ENCODE measurements around the gene DPH1. TPM values are rescaled to one million over a fixed set of nuclear protein-coding genes. Genes with fewer than 3 reads are reported as not detected.

DPH1 gene
- polyA plus RNA-seq, 3 donors = 36.5 to 57.5 (median 47.2) TPM

DNA sequence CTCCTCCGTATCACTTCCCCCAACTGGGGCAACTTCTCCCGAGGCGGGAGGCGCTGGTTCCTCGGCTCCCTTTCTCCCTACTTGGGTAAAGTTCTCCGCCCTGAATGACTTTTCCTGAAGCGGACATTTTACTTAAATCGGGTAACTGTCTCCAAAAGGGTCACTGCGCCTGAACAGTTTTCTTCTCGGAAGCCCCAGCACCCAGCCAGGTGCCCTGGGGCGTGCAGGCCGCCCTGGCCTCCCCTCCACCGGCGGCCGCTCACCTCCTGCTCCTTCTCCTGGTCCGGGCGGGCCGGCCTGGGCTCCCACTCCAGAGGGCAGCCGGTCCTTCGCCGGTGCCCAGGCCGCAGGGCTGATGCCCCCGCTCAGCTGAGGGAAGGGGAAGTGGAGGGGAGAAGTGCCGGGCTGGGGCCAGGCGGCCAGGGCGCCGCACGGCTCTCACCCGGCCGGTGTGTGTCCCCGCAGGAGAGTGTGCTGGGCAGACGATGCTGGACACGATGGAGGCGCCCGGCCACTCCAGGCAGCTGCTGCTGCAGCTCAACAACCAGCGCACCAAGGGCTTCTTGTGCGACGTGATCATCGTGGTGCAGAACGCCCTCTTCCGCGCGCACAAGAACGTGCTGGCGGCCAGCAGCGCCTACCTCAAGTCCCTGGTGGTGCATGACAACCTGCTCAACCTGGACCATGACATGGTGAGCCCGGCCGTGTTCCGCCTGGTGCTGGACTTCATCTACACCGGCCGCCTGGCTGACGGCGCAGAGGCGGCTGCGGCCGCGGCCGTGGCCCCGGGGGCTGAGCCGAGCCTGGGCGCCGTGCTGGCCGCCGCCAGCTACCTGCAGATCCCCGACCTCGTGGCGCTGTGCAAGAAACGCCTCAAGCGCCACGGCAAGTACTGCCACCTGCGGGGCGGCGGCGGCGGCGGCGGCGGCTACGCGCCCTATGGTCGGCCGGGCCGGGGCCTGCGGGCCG, 26.5 kb downstream of the DPH1 start:
- no peak for DNase-seq (ENCODE audit: extremely low read depth in 1 of 11, low read depth in 9 of 11, low spot score in 4 of 11)

DNA sequence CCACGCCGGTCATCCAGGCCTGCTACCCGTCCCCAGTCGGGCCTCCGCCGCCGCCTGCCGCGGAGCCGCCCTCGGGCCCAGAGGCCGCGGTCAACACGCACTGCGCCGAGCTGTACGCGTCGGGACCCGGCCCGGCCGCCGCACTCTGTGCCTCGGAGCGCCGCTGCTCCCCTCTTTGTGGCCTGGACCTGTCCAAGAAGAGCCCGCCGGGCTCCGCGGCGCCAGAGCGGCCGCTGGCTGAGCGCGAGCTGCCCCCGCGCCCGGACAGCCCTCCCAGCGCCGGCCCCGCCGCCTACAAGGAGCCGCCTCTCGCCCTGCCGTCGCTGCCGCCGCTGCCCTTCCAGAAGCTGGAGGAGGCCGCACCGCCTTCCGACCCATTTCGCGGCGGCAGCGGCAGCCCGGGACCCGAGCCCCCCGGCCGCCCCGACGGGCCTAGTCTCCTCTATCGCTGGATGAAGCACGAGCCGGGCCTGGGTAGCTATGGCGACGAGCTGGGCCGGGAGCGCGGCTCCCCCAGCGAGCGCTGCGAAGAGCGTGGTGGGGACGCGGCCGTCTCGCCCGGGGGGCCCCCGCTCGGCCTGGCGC, 27.3 kb downstream of the DPH1 start:
- no peak for DNase-seq (ENCODE audit: extremely low read depth in 1 of 11, low read depth in 9 of 11, low spot score in 4 of 11)

DNA sequence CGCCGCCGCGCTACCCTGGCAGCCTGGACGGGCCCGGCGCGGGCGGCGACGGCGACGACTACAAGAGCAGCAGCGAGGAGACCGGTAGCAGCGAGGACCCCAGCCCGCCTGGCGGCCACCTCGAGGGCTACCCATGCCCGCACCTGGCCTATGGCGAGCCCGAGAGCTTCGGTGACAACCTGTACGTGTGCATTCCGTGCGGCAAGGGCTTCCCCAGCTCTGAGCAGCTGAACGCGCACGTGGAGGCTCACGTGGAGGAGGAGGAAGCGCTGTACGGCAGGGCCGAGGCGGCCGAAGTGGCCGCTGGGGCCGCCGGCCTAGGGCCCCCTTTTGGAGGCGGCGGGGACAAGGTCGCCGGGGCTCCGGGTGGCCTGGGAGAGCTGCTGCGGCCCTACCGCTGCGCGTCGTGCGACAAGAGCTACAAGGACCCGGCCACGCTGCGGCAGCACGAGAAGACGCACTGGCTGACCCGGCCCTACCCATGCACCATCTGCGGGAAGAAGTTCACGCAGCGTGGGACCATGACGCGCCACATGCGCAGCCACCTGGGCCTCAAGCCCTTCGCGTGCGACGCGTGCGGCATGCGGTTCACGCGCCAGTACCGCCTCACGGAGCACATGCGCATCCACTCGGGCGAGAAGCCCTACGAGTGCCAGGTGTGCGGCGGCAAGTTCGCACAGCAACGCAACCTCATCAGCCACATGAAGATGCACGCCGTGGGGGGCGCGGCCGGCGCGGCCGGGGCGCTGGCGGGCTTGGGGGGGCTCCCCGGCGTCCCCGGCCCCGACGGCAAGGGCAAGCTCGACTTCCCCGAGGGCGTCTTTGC, 28.0 kb downstream of the DPH1 start:
- no peak for DNase-seq (ENCODE audit: extremely low read depth in 1 of 11, low read depth in 9 of 11, low spot score in 4 of 11)

DNA sequence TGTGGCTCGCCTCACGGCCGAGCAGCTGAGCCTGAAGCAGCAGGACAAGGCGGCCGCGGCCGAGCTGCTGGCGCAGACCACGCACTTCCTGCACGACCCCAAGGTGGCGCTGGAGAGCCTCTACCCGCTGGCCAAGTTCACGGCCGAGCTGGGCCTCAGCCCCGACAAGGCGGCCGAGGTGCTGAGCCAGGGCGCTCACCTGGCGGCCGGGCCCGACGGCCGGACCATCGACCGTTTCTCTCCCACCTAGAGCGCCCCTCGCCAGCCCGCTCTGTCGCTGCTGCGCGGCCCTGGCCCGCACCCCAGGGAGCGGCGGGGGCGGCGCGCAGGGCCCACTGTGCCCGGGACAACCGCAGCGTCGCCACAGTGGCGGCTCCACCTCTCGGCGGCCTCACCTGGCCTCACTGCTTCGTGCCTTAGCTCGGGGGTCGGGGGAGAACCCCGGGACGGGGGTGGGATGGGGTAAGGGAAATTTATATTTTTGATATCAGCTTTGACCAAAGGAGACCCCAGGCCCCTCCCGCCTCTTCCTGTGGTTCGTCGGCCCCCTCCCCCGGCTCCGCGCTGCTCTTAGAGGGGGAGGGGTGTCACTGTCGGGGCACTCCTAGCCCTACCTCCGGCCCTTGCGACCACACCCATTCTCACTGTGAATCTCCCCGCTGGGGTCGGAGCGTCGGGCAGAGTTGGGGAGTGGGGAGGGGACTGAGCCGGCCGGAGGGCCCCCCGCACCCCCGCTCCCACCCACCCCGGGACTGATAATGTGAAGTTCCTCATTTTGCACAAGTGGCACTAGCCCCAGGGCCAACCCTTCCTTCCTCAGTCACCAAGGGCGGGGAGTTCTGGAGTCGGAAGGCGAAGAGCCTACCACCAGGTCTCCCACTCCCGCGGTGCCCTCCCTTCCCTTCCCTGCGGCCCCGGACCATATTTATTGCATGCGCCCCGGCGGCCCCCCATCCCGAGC, 28.9 kb downstream of the DPH1 start:
- DNase-seq (ENCODE audit: extremely low read depth in 1 of 11, low read depth in 9 of 11, low spot score in 4 of 11) = no peak

DNA sequence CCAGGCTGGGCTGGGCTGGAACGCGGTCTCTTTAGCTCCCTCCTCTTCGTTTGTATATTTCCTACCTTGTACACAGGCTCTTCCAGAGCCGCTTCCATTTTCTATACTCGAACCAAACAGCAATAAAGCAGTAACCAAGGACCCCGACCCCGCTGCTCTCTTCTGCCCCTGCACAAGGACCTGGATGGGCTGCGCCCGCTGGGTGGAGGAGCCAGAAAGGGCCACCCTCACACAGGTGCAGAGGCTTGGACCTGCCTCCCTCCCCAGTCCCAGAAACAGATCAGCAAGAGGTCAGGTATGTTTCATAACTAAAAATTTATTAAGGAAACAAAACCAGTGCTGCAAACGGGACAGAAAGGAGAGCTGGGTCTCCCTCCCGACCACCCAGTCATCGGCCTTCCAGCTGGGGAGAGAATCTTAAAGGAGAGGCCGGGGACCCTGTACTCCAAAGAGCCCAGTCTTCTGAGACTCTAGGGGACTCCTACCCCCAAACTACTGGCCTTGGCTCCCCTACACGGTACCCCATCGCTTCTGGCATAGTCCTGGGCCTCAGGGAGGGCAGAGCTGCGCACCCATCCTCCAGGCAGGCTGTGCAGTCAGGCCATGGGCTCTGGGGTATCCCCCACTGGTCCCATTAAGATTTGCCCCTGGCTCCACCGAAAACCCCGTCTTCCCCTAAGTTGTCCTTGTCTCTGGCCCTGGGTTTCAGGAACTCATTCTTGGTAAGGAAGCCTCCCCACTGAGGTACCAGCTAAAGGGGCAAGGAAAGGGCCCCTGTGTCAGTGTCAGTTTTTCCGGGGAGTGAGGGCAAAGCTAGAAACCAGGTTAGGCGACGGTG, 29.8 kb downstream of the DPH1 start:
- no peak for DNase-seq (ENCODE audit: extremely low read depth in 1 of 11, low read depth in 9 of 11, low spot score in 4 of 11)

DNA sequence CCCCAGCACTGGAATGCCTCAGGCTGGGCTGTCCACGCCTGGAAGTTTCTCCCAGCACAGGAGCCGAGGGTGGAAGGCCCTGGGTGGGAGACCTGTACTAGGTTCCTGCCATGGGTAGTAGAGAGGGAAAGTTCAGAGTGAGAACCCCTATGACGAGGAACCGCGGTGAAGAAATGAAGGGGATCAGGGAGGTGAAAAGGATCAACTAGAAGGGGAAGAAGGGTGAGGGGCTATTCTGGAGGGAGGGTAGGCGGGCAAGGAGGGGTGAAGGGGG, 30.4 kb downstream of the DPH1 start:
- no peak for DNase-seq (ENCODE audit: extremely low read depth in 1 of 11, low read depth in 9 of 11, low spot score in 4 of 11)

DNA sequence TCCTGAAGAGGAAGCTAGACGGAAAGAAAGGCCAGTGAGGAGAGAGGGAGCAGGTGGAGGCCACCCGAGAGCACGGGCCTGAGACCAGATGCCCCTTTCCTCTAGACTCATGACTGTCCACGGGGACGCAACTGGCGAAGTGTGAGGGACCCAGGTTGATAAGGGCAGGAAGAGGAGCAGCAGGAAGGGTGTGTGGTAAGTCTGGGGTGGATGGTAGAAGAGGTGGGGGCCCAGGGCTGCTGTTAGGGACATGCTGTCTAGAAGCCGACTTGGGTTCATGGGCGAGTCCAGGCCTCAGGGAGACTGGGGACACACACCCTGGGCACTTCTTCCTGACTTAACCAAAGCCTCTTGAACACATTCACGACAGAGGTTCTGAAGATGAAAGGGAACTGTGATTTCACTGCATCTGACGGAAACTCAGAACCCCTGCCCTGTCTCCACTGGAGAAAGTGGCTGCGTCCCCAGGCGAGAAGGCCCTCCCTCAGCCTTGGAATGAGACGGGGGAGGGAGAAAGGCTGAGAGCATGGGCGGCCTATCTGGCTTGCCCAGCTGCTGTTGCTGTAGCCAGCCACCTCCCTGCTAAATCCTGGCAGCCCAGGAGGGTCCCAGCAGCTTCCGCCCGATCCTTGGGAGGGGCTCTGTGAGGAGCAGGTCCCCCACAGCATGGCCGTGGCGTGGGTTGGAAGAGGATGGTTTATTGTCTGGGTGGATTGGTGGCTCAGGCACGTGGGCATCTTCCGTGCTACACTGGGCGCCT, 30.9 kb downstream of the DPH1 start:
- no peak for DNase-seq (ENCODE audit: extremely low read depth in 1 of 11, low read depth in 9 of 11, low spot score in 4 of 11)

DNA sequence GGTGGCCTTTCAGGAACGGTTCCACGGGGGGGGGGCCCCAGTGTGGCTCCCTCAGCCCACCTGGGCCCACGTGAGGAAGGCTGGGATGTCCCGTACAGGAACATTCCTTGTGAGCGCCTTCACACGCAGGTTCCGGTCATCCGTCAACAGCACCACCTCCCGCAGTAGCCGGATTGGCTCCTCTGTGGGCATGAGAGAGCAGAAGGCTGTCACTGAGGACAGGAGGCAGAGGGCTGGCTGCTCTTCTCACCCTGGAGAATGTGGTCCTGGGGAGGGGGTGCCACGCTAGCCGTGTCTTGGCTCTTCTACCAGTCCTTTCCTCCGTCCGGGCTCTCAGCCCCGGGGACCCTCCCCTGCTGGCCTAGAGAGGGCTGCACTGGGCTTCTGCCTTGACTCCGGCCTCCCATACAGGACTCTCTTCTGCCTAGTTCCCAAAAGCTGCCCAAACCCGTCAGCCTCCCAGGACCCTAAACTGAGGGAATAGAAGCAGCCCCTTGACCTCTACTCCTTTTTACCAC, 31.5 kb downstream of the DPH1 start:
- DNase-seq (ENCODE audit: extremely low read depth in 1 of 11, low read depth in 9 of 11, low spot score in 4 of 11) = no peak

DNA sequence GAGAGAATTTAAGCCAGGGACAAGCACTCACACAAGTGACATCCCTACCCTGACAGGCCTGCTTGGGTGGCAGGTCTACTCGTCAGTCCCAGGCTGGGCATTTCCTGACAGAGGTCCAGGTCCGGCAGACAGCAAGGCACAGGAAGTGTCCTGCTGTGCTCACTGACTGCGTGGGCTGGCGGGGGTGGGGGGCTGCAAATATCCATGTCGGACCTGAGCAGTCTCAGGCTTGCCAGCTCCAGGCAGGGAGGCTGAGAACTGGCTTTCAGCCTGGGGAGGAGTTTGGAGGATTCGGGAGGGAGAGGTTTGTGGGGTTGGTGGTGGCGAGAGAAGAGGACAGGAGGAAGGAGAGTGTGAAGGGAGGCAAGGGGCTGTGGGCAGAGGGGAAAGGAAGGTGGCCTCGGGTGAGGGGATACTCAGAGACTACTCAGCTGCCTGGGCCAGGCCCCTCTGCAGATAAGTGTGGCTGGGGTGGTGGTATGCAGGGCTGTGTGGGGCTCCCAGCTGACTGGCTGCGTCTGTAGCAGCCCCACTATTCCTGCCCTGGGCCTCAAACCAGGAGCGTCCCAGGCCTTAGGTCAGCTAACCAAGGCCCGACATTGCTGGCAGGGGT, 32.7 kb downstream of the DPH1 start:
- DNase-seq (ENCODE audit: extremely low read depth in 1 of 11, low read depth in 9 of 11, low spot score in 4 of 11) = no peak

DNA sequence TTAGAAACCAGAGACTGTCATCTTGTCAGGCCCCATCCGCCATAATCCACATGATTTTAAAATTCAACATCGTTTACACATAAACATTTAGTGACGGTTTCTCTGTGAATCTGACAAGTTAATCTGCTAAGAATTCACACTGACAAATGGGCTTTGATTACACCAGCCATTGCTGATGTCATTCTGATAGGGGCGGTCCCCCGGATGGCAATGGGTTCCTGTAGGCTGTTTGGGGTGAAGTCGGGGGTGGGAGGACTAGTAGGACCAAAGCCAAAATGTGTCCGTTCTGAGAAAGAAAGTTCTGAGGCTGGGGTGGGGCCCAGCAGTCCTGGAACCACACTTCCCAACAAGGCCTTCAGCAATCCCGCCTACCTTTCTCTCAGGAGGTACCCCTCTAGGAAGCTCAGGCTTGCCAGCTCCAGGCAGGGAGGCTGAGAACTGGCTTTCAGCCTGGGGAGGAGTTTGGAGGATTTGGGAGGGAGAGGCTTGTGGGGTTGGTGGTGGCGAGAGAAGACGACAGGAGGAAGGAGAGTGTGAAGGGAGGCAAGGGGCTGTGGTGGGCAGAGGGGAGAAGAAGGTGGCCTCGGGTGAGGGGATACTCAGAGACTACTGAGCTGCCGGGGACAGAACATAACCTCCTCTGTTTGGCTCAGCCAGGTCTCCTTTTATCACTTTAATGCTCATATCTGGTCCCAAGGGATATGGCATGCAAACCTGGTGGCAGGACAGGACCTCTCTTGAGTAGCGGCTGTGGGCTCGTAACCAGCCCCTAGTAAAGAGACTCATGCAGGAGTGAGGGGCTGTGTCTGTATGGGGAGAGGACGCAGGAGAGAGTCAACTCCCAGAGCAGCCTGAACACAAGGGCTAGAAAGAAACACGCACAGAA, 33.6 kb downstream of the DPH1 start:
- DNase-seq (ENCODE audit: extremely low read depth in 1 of 11, low read depth in 9 of 11, low spot score in 4 of 11) = no peak

DNA sequence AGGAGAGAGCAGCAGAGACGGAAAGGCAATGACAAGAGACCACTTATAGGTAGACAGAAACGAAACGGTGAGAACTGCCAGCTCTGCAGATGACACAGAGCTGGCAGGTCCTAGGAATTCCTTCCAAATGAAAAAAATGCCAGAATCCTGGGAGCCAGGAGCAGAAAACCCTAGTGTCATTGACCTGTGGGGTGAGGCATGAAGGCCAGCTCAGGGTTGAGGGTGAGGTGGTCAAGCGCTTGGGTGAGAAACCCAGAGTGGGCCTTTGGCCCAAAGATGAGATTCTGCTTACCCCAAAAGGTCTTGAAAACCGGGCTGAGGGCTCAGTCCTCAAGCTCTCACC, 34.2 kb downstream of the DPH1 start:
- no peak for DNase-seq (ENCODE audit: extremely low read depth in 1 of 11, low read depth in 9 of 11, low spot score in 4 of 11)

DNA sequence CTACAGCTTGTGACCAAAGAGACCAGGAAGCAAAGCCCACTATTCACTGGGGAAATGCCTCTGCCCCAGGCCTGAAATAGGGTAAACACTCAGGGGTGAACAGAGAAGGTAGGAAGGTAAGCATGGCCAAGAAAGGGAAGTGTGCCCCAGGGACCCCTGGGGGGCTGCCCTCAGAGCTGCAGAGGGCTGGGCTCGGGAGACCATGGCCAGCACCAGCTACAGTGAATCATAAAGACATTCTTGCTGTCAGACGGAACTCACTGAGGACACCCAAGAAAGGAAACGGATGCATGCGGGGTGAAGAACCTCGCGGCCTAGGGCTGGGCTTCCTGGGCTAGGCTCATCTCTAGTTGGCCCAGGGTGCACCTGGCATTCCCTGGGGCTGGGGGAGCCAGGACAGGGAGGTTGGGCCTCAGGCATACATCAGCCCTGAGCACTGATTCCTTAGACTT, 34.6 kb downstream of the DPH1 start:
- DNase-seq (ENCODE audit: extremely low read depth in 1 of 11, low read depth in 9 of 11, low spot score in 4 of 11) = no peak

DNA sequence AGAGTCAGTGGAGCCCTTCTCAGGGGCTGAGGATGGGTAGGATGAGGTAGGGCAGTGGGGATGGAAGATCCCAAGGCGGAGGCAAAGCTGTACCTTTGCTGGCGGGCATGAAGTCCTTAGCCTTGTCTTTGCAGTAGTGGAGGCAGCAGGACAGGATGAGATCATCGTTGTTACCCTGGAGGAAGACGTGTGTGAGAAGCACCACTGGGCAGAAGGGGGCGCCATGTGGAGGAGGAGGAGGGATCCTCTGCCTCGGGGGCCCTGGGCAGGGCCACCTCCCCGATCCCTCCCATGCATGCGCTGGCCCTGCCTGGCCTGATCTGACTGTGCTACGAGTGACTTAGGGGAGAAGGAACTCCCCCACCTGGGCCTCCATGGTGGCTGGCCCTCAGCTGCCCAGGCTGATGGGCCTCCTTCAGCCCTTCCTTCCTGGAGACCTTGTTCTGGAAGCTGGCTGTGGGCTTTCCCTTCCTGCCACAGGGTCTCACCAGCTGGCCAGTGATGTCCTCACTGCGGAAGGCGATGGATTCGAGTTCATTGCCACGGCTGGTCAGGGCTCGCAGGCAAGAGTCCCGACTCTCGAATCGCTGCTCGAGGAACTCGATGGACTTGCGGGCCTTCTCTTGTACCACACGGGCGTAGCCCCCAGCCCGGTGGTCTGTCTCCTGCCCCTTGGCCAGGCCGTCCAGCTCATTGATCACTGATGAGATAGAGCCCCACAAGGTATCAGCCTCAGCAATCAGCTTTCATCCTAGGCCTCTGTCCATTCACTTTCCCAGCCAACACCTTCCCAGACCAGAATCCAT, 35.2 kb downstream of the DPH1 start:
- no peak for DNase-seq (ENCODE audit: extremely low read depth in 1 of 11, low read depth in 9 of 11, low spot score in 4 of 11)

DNA sequence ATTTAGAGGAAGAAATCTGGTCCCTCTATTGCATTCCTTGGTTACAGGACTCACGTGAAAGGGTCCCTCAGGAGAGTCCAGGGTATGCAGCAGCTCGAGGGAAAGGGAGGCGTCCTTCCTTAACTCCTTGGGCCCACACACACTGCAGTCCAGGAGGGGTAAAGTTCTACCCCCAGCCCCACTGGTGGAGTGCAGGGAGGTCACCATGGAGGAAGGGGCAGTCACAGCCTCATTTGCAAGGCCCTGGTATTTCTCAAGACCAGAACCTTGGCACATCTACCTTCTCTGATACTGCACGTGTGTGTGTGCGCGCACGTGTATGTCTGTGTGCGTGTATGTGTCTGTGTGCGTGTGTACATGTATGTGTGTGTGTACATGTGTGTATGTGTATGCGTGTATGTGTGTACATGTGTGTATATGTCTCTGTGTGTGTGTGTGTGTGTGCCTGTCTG, 36.0 kb downstream of the DPH1 start:
- DNase-seq (ENCODE audit: extremely low read depth in 1 of 11, low read depth in 9 of 11, low spot score in 4 of 11) = no peak

DNA sequence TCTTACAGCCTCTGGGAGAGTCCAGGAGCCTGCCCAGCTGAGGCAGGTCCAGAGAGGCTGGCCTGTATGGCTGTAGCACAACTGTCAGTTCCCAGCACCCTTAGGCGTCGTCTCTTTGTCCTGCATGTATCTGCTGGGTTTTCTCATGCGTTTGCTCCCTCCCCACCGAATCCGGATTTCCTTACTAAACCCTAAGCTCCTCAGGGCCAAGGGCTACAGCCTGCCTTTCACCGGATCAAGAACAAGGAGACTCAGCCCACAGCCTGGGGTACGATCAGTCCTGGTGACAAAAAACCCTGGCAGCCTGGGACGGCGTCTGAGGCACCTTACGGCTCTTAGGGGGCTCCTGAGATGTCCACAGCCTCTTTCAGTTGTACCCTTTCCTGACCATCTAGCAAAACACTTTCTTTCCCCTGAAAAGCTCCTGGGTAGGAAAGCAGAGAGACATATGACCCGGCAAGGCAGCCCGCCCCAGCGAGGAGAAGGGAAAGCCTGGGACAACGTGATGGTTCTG, 37.2 kb downstream of the DPH1 start:
- no peak for DNase-seq (ENCODE audit: extremely low read depth in 1 of 11, low read depth in 9 of 11, low spot score in 4 of 11)
